Erythroblast (primary cell): Measurements from ENCODE around the gene TMEM255A.
"Not testable (repeated sequence)": the region's sequence is repeated elsewhere in the genome, so short reads cannot be mapped to it uniquely, and the experiment has no call there.

Experiments
- DNase-seq, 2 experiments: peaks; one replicate each; lab custom pipeline; 2025; lab: John Stamatoyannopoulos, UW
- GATA1 ChIP-seq: IDR thresholded peaks from 2 replicates; pipeline ENCODE4 v1.6.1; 2011; ENCODE audit warnings: low read depth, mild to moderate bottlenecking, control low read depth, low read length, moderate library complexity
- POLR2A ChIP-seq: IDR thresholded peaks from 2 replicates; pipeline ENCODE4 v1.6.1; 2011; ENCODE audit warnings: mild to moderate bottlenecking, low read length

TMEM255A gene

DNA sequence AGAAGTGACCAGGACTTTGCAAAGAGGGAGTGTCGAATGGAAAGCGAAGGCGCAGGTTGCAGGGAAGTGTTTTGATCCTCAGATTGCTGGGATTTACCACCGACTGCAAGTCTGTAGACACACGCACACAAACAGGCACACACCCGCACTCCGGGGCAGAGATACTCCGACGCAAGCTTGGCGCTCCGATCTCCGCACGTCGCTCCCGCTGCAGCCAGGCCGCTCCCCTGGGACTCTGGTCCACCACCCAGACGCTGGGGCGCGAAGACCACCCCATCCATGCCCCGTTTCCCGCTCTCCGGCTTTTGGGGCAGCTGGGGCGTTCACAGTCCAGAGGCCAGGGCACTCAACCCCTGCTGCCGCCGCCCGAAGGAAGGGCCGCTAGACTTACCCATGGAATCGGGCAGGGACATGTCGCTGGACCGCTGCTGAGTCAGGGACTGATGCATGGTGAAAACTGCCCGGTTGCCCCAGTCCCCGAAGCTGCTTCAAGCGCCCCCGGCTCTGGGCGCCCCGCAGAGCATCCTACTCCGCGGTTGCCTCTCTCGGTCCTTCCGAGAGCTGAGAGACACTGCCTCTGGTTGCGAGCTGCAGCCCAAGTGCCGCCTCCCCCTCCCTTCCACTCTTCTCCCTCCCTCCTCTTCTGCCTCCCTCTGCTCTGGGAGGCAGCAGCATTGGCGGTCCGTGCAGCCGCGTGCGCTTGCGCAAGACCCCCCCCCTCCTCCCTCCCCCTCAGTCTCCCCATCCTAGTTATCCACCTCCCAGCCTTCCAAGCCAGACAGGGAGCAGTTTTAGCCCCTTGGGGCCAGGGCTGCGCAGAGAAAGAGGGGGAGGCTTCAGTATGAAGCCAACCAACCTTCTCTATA, at the start of gene TMEM255A:
Gene TMEM255A, minus strand, starts transcription at position 601 of the 866 bp plus-strand sequence. Its CDS starts 152 bp downstream, at position 449.
- no peak for DNase-seq

DNA sequence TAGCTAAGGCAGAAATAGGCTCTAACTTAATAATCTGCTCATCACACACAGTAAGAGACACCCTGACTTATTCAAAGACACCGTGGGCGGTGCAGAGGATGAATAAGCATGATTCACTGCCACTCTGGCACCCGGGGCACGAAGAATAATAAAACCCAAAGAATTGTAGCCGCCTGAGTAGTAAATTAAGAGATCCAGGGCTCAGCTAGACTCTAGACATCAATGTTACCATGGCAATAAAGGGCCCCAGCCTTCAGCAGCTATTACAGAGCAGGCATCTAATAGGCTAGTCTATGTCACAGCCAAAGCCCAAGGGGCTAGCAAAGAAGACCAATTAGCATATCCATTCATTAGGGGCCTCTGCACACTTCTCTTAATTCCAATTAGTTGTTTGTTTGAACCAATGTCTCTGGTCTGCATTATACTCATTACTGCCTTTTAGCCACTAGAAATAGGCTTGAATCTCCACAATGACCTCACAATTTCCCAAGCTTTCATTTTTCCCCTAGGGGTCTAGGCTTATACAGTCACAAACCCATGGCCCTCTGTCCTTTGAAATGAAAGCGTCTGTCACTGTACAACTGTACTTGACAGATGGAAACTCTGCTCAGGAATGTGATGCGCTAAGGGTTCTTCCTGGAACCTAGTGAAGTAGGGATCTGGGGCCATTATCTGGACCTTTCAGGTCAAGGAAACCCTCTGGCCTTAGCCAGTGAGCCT, 47.6 kb upstream of the TMEM255A start:
- peak in 1 of 2 experiments; percentile 15 for DNase-seq
- TF ChIP-seq POLR2A (no peak), GATA1 (no peak)

More for the DNA sequence above, at the start of gene TMEM255A:
- no peak for TF ChIP-seq GATA1
- no peak for TF ChIP-seq POLR2A

DNA sequence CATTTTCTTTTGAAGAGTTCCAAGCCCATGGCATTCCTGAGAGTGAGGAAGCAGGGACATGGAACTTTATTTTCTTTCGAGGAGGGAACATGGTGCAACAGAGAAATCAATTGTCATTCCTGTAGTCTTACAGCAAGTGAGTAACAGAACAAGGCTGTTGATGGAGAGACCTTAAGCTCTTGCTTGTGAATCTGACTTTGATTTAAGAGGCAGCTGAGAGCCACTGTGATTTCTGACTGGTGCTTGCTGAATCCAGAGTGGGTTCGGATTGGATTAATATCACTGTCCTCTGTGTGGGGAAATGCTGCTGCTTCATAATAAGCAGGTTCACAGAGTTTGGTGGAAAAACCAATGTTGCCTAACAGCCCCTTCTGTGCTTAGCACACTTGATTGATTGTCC, 45.9 kb upstream of the TMEM255A start:
- peak in 1 of 2 experiments; percentile 1 for DNase-seq
- TF ChIP-seq POLR2A (no peak), GATA1 (no peak)

DNA sequence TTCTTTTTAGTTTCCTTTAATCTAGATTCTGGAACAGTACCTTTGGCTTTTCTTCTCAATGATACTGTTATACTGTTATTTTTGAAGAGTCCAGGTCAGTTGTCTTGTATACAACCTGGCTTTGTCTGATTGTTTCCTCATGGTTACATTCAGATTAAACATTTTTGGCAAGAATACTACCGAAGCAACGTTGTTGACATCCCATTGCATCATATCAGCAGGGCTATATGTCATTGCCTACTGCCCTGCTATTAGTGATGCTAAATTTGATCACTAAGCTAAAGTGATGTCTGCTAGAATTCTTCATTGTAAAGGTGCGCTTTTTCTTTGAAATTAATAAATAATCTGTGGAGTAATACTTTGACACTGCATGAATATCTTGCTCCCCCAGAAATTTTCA, 44.8 kb upstream of the TMEM255A start:
- DNase-seq, result peak; percentile 24 to 70
- TF ChIP-seq POLR2A (no peak), GATA1 (no peak)

DNA sequence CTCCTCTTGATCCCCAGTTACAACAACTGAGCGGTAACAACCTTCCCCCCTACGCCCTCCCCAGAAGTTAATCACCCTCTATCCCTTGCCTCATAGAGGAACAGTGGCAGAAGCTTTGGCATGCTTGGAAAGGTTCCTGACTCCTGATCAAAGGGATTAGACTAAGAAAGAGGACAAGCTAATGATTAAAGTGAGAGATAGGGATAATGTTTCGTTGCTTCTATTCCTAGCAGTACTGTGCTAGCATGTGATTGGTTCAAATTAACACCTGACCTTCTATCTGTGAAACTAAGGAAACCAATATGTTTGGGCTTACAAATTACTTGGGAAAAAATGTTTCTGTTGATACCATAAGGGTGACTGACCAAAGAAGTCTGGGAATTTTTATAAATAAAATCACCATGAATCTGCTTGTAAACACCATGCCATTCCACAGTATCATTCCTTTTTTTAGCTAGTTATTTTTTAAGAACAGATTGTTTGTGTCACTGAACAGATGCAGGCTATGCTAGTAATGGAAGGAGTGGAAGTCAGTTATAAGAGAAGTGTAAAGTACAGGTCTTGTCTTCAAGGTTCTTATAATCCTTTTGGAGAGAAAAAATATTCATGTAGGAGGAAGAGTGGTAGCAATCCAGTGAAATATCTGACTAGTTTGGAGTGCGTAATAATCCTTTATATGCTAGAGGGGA, 39.3 kb upstream of the TMEM255A start:
- DNase-seq, result no peak

DNA sequence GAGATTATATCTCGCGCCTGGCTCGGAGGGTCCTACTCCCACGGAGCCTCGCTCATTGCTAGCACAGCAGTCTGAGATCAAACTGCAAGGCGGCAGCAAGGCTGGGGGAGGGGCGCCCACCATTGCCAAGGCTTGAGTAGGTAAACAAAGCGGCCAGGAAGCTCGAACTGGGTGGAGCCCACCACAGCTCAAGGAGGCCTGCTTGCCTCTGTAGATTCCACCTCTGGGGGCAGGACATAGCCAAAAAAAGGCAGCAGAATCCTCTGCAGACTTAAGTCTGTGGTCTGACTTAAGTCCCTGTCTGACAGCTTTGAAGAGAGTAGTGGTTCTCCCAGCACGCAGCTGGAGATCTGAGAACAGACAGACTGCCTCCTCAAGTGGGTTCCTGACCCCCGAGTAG, 33.3 kb upstream of the TMEM255A start:
- DNase-seq, result not testable (repeated sequence)

More for the DNA sequence above, 39.3 kb upstream of the TMEM255A start:
- no peak for TF ChIP-seq POLR2A
- no peak for TF ChIP-seq GATA1

DNA sequence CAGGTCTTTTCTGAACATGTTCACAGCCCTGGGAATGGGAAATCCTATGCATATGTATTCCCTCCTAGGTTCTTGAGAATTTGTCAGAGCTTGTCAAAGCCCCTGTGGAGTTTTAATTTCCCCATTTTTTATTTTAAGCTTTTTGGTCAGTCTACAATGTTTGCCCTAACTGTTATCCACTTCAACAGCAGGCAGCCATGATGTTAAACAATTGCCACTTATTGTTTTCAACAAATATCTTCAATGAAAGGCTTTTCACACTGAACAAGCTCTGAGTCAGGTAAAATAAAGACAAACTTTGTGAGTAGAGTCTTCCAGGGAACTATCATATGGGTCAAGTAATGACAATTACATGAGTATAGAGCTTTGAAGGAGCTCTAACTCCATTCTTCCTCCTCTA, 25.6 kb upstream of the TMEM255A start:
- no peak for DNase-seq
- TF ChIP-seq POLR2A, result no peak
- no peak for TF ChIP-seq GATA1

DNA sequence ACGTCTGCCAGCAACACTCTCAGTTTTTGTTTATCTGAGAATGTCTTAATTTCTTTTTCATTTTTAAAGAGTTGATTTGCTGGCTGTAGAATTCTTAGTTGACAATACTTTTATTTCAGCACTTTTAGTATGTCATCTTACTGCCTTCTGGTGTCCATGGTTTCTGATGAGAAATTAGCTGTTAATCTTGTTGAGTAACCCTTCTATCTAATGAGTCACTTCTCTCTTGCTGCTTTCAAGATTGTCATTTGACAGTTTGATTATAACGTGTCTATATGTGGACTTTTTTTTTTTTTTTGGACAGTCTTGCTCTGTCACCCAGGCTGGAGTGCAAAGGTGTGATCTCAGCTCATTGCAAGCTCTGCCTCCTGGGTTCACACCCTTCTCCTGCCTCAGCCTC, 24.0 kb upstream of the TMEM255A start:
- TF ChIP-seq POLR2A (no peak), GATA1 (no peak)
- DNase-seq, result no peak

DNA sequence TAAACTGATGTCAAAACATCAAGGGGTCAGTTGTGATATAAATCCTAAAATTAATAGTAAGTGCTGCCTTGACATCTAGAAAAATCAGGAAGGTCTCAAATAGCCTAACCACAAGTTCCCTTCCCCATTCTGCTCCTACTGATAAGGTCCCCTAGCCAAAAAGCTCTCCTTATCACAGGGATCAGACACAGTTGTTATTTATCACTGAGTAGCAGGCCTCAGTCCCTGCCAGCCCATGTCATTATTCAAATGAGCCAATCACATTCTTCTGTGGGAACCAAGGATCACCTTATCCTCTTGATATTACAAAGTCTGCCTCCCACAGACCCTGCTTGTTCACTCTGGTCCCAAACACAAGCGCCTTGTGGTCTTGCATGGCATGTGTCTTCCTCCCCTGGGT, 23.3 kb upstream of the TMEM255A start:
- DNase-seq, result peak; percentile 22 to 75
- TF ChIP-seq POLR2A (no peak), GATA1 (no peak)

DNA sequence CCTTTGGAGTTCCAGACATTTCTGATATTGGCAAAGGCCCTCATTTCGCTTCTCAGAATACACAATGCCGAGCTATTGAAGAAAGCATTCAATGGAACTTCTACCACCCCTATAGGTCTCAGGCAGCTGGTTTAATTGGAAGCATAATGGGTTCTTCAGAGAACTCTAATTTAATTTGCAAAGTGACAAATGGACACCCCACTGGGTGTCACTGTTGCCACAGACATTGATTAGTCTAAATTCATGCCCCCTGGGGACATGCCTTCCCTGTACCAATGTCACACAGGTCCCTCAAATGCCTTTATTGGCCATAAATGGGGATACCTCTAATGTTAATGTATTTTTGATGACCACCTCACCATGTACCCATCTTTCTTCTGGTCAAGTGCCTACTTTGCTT, 22.9 kb upstream of the TMEM255A start:
- DNase-seq, result peak in 1 of 2 experiments; percentile 16
- TF ChIP-seq GATA1 (no peak), POLR2A (no peak)

DNA sequence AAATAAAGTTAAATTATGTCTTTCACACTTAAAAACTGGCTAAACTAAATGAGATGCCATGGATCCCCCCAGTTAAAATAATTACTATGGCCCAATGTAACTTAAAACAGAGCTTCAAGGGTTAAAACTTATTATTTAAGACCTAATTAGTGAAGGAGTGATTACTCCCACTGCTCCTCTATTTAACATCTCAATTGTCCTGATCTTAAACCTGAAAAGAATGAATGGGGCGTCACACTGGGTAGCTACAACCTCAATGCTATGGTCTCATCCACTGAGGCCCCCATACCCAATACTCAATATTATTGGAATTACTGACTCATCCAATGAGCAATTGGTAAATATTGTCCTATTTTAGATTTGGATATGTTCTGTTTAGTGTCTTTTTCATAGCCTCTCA, 21.1 kb upstream of the TMEM255A start:
- no peak for DNase-seq
- TF ChIP-seq GATA1 (no peak), POLR2A (no peak)

DNA sequence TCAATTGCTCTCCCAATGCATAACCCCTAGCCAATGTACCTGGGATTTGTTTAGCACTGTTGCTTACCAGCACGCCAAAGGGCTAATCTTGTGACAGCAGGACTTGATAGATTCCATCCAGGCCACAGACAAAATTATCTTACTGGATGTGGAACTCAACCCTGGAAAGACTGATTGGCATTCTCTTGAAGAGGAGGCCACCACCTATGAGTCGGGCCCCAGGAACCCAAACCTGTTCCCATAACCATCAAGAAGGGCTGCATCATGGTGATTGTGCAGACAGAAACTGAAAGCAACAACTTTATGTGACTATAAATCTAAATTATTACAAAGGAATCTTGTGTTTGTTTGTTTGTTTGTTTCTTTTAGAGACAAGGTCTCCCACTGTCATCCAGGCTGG, 19.9 kb upstream of the TMEM255A start:
- DNase-seq, result peak in 1 of 2 experiments; percentile 11
- TF ChIP-seq POLR2A (no peak), GATA1 (no peak)

DNA sequence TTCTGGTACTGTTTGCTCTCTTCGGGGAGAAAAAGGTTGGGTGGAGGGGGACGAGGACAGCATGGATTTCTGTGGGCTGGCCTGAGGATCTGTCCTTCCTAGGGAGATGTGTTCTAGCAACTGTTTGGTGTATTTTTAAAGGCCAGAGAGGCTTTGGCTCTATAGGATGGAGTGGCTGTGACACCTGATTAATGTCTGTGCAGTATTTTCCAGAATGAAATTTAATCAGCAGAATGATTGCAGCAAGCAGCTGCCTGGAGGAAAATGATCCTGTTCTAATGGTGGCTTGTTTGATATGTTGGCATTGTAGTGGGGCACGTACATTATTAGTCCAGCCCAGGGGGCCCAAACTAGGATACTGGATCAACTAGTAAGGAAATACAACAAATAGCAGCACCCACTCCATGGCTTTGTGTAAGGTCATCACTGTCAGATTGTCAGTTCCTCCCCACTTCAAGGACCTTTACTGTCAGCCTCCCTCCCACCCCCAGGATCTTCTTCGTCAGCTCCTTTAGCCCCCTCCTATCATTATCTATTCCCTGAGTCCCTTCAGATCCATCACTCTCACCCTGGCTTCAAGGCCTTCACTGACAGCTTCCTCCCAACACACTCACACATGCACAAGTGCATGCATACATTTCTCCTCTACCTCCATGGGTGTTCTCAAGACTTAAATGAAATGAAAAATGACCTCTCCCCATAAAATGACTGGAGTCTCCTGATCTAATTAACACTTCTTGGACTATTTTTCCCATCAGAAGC, 10.4 kb upstream of the TMEM255A start:
- no peak for DNase-seq
- TF ChIP-seq POLR2A (no peak), GATA1 (no peak)
